Kidney (tissue), 14 donors: ENCODE measurements around the gene B3GAT1. TPM values are rescaled to one million over a fixed set of nuclear protein-coding genes. Genes with fewer than 3 reads are reported as not detected.

ENCODE experiments used
- DNase-seq, 5 donors: peaks; one replicate each; pipeline ENCODE4 v3.0.0-alpha.2; 2013 to 2020
- FAIRE-seq: peaks from 2 replicates; lab custom pipeline; 2012; peaks lifted over from hg19 to GRCh38; lab: Jason Lieb, UNC
- H3K27ac ChIP-seq, 2 donors: one replicate each; pipeline ENCODE4 v1.7.0; 2013; ENCODE audit warnings: low read depth in 2 of 2, low read length in 2 of 2, inconsistent platforms in 1 of 2
- H3K27me3 ChIP-seq: one replicate; pipeline ENCODE4 v1.7.1; 2013; ENCODE audit warnings: low read length, inconsistent platforms; ENCODE audit not compliant: control insufficient read depth, insufficient read depth
- H3K36me3 ChIP-seq, 3 donors: one replicate each; pipeline versions ENCODE4 v1.7.0 to v1.7.1; 2013; ENCODE audit warnings: low read length in 3 of 3, control low read depth in 1 of 3, inconsistent platforms in 1 of 3; ENCODE audit not compliant: insufficient read depth in 3 of 3, control insufficient read depth in 2 of 3
- H3K4me1 ChIP-seq, 3 donors: one replicate each; pipeline versions ENCODE4 v1.7.0 to v1.7.1; 2013; ENCODE audit warnings: low read length in 3 of 3, inconsistent platforms in 1 of 3, low read depth in 1 of 3; ENCODE audit not compliant: control insufficient read depth in 2 of 3, insufficient read depth in 2 of 3
- H3K4me3 ChIP-seq, 3 donors: one replicate each; pipeline versions ENCODE4 v1.7.0 to v1.8.1; 2013; ENCODE audit warnings: low read length in 3 of 3, control low read depth in 1 of 3, inconsistent platforms in 1 of 3
- H3K9ac ChIP-seq, 3 donors: one replicate each; pipeline versions ENCODE4 v1.7.0 to v1.7.1; 2013; ENCODE audit warnings: low read length in 3 of 3, control low read depth in 1 of 3, inconsistent platforms in 1 of 3
- H3K9me3 ChIP-seq, 3 donors: one replicate each; pipeline versions ENCODE4 v1.7.0 to v1.7.1; 2013; ENCODE audit warnings: low read length in 3 of 3, control low read depth in 1 of 3, inconsistent platforms in 1 of 3; ENCODE audit not compliant: control insufficient read depth in 2 of 3, insufficient read depth in 1 of 3
- intact Hi-C: fragments of 100-400 bp; cut with DNase I; formaldehyde crosslinking; loops from one replicate; pipeline ENCODE4 v1.11.1; 2022
- polyA plus RNA-seq: library from polyadenylated mRNA; stranded (reverse); fragments of 350-450 nt; fragmentation: Illumina TruSeq; extraction: RNeasy Lipid Tissue Mini Kit (QIAGEN cat#74804); gene quantifications from one replicate; pipeline ENCODE4 v1.2.3, GENCODE V29; 2014; ENCODE audit warnings: low read depth, low replicate concordance; ENCODE audit not compliant: insufficient read depth
- total RNA-seq: library from RNA; stranded (reverse); fragmentation: NEBNext Ultra II Directional; extraction: Animal tissue kit (Norgen Biotek cat#: 25700); gene quantifications from one replicate; pipeline ENCODE4 v1.2.1, GENCODE V29; 2021
- TF ChIP-seq, protein P1 (sequence below): IDR thresholded peaks from 3 replicates; pipeline ENCODE4 v1.5.1; 2012; ENCODE audit warnings: mild to moderate bottlenecking, moderate library complexity, borderline replicate concordance; ENCODE audit not compliant: insufficient read depth; ENCODE audit errors: extremely low read depth
- donor health status: control.
- donor health status: control.
- donor health status: control.
- donor health status: control.
- donor health status: control.
- donor health status: DM: yes; HTN: yes; CAD: no.
- donor health status: Normal renal cell carcinoma (clear cell type).

Gene B3GAT1
- total and polyA plus RNA-seq, 2 donors from 2014 or later = 0.82 to 3.7 TPM

DNA sequence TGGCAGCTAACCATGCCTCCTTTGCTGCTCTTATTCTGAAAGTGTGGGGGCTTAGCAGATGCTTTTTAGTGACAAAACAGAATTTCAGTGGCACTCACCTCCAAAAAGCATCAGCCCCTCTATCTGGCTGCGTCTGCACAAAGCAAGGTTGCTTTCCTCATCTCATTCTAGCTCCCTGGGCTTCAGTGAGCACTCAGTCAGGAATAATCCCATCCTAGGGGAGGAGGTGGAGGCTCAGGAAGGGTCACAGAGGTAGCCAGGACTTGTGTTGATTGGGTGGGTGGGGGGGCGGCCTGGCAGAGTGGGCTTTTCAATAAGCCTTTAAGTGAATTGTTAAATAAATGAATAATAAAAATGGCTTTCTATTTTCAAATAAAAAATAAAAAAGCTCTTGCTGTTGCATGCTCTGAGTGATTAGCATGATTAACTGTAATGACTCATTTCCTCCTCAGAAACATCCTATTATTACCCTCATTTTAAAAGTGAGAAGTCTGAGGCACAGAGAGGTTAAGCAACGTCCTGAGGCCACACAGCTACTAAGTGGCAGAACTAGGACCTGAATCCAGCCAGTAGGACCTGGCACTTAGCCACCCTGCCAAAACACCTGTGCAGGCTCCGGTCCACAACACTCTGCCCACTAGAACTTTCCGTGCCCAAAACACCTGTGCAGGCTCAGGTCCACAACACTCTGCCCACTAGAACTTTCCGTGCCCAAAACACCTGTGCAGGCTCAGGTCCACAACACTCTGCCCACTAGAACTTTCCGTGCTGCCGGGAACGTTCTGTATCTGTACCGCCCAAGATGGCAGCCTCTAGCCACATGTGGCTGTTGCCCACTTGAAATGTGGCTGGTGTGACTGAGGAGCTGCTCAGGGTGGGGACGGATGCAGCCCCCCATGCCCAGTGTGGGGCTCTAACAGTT, 5.5 kb downstream of the B3GAT1 start:
- Histone ChIP-seq H3K4me3 (no peak overlapping the region), H3K9me3 (no peaks in the 10 kb centered on the region), H3K4me1 (no peaks in the 10 kb centered on the region), H3K27ac (no peak overlapping the region), H3K9ac (no peak overlapping the region), H3K36me3 (no peaks in the 10 kb centered on the region), H3K27me3 (peaks cover 6% of the 10 kb centered on the region)
- intact Hi-C loops = no loop called here
- DNase-seq (no peak), FAIRE-seq (no peak)
- TF ChIP-seq, protein P1, sequence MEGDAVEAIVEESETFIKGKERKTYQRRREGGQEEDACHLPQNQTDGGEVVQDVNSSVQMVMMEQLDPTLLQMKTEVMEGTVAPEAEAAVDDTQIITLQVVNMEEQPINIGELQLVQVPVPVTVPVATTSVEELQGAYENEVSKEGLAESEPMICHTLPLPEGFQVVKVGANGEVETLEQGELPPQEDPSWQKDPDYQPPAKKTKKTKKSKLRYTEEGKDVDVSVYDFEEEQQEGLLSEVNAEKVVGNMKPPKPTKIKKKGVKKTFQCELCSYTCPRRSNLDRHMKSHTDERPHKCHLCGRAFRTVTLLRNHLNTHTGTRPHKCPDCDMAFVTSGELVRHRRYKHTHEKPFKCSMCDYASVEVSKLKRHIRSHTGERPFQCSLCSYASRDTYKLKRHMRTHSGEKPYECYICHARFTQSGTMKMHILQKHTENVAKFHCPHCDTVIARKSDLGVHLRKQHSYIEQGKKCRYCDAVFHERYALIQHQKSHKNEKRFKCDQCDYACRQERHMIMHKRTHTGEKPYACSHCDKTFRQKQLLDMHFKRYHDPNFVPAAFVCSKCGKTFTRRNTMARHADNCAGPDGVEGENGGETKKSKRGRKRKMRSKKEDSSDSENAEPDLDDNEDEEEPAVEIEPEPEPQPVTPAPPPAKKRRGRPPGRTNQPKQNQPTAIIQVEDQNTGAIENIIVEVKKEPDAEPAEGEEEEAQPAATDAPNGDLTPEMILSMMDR = no peak

DNA sequence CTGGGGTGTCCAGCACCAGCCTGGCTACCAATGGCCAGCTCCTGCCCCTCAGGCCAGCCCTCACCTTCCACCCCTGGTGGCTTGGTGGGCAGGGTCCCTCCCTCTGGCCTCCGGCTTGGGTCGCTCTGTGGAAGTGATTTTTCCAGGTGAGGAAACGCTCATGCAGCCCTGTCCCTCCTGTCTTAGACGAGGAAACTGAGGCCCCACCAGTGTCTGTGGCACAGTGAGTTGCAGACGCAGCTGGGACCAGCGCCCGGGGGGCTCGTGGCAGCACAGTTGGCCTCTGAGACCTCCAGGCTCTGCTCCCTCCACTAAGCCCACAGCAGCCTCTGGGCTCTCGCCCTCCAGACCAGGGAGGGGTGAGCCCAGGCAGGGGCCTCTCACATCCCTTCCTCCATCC, 6.2 kb downstream of the B3GAT1 start:
- Histone ChIP-seq H3K4me1 (no peaks in the 10 kb centered on the region), H3K27ac (no peak overlapping the region), H3K4me3 (no peak overlapping the region), H3K9me3 (no peaks in the 10 kb centered on the region), H3K27me3 (peaks cover 4% of the 10 kb centered on the region), H3K36me3 (no peaks in the 10 kb centered on the region), H3K9ac (no peak overlapping the region)
- TF ChIP-seq, protein P1 = no peak
- FAIRE-seq (no peak), DNase-seq (no peak)
- intact Hi-C loops = no loop called here

GRCh38 chr11:134405436-134405835, 6.6 kb downstream of the B3GAT1 start:
- Histone ChIP-seq H3K4me3 (no peak overlapping the region), H3K27me3 (peaks cover 1% of the 10 kb centered on the region), H3K9ac (no peak overlapping the region), H3K36me3 (no peaks in the 10 kb centered on the region), H3K9me3 (no peaks in the 10 kb centered on the region), H3K27ac (no peak overlapping the region), H3K4me1 (no peaks in the 10 kb centered on the region)
- TF ChIP-seq, protein P1 = no peak
- FAIRE-seq (no peak), DNase-seq (no peak)
- intact Hi-C loops = no loop called here
